SHP77 treated with DMSO at 0.1 percent for 48 hours (cell line): ENCODE measurements around the gene ARID1A.
"Not testable (repeated sequence)": the region's sequence is repeated elsewhere in the genome, so short reads cannot be mapped to it uniquely, and the experiment has no call there.

Source experiments
- DNase-seq: peaks from one replicate; lab custom pipeline; 2025; lab: John Stamatoyannopoulos, UW

ARID1A gene

DNA sequence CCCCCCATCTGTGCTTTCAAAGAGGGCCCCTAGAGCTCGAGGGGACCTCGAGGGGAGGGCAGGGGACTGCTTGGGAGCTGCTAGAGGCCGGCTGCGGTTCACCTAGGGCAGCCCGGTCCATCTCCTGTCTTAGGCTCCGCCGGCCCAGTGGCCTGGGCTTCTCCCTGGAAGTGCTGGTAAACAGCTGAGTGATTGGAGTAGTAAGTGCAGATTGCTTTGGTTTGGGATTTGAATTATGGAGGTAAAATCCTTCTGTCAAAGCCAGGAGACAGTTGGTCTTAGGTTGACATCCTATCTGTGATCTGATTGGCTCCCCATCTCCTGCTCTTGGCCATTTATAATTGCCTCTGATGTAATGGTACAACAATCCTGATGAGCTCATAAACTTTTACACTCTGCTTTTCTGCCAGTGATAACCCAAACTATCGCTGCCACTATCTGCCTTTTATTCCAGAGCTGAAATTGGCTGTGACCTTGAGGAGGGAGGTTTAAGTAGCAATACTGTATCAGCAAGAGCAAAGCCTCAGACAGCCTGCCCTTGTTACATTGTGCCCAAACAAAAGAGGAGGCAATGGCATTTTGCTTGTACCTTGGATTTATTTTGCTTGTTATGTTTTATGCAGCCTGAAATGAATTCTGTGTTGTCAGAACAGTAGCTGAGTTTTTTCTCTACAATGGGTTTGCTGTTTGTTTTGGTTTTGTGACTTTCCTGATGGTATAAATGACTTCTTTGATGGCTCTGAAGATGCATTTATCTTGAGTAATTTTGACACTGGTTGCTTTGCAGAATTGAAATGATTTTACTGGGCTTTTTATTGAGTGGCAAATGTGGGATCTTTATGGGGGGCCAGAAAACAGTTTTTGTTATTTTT lies 2.4 kb downstream of the ARID1A start:
- peak; percentile 66 for DNase-seq

GRCh38 chr1:26700711-26701110 lies 4.9 kb downstream of the ARID1A start:
- no peak for DNase-seq

DNA sequence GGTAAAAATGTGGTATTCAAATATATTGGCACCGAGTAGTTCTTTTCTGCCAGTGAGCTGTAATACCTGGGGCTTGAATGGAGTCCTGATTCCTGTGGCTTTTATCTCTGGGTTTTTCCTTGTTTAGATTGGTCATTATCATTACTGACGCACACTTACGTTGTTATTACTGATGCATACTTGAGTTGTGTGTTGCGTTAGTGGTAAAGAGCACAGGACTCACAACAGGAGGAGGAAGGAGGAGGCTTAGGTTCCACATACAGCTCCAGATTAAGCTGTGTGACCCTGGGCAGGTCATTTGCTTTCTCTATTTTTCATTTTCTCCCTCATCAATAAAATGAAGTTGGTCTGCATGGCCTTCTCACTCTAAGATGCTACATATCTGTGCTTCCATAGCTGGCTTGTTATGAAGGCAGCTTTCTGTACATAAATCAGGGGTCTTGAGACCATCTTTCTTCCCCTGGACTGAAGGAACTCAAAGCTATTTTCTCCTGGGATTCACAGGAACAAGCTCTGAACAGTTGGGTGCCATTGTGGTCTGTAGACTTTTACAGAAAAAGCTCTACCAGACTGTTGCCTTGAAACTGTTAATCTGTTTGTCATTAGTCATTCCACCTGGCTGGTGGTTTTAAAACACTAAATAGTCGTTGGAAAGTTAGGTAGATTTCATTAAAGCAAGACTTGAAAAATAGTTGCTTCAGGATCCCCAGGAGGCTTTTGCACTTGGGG lies 5.6 kb downstream of the ARID1A start:
- DNase-seq, result no peak

GRCh38 chr1:26701995-26702679 lies 6.3 kb downstream of the ARID1A start:
- DNase-seq, result no peak

GRCh38 chr1:26702680-26703038 lies 6.8 kb downstream of the ARID1A start:
- no peak for DNase-seq

GRCh38 chr1:26703478-26703877 lies 7.7 kb downstream of the ARID1A start:
- no peak for DNase-seq

- no peak for DNase-seq
Measured at GRCh38 chr1:26704629-26705028, 8.8 kb downstream of the ARID1A start.

- DNase-seq, result not testable (repeated sequence)
Measured at GRCh38 chr1:26705227-26705626, 9.4 kb downstream of the ARID1A start.

GRCh38 chr1:26705788-26706311 lies 10.0 kb downstream of the ARID1A start:
- no peak for DNase-seq

DNA sequence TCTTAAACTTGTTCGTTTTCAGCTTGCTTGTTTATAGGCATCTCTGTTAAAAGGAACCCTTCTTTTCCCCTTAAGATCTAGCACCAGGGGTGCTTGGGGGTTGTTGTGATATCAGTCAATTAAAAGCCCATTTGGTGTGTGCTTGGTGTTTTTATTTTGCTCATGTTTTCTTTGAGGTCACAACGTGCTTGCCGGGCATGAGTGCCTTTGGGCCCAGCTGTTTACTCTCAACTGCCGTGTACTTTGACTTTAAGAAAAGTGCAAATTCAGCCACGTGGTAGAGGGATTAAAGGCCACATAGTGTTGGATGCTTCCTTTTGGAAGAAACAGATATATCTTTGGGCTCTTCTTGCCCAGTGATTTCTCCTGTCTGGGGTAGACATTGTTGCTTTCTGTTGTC lies 10.5 kb downstream of the ARID1A start:
- DNase-seq, result no peak

GRCh38 chr1:26710811-26711210 lies 15.0 kb downstream of the ARID1A start:
- DNase-seq, result no peak

- DNase-seq, result no peak
Measured at GRCh38 chr1:26711777-26712176, 16.0 kb downstream of the ARID1A start.

- no peak for DNase-seq
Measured at GRCh38 chr1:26717017-26717491, 21.2 kb downstream of the ARID1A start.

DNA sequence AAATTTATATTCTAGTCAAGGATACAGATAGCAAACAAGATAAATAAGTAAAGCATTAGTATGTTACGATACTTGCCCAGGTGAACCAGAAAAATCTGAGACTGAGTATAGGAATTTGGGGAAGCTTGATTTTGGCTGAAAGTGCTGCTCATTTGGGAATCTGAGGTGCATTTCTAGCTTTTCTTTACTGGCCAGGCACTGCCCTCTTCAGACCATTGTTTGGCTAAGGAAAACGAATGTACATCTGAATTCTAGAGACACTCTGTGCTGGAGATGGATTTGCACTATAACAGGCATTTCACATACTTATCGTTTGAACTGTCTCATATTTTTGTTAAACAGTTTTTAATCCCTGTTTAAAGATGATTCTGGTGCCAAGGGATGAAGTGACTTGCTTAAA lies 23.4 kb downstream of the ARID1A start:
- DNase-seq, result no peak

GRCh38 chr1:26721669-26722355 lies 26.0 kb downstream of the ARID1A start:
- no peak for DNase-seq

DNA sequence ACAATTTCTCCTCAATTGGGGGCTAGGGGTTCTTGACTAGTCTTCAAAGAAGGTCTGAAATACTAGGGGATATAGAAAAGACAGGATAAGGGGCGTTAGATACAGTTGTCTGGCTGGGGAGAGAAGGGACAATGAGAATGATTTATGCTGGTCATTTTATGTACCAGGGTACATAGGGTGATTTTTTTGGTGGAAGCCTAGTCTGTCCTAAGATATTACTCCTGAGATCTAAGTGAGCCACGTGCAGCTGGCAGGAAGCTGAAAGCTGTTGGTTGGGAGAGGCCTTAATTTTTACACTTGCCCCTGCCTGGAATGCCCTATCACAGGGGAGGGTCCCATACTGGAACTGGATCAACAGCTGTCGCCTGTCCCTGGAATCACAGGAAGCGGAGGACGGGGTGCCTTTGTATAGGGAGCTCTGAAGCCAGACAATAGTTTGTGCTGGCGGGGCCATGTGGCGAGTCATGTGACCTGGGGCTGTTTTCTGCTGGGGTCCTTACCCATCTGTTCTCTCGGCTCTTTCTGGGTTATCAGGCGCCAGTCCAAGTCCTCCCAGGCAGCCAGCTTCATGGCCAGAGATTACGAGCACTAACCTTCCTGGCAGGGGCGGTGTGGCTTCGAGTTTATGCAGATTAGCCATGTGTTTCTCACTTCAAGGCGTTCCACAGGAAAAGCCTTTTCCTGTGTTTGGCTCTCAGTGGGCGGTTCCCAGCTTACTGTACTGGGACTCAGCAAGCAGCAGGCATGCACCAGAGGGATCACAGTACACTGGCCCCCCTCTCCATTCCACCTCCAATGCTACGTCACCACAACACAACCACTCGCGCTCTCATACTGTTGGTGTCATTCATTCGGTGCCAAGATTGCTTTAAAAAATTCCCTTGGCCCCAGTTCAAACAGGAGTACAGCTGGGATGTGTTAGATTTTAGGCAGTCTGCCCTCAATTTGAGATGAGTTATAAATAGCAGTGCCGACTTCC lies 27.5 kb downstream of the ARID1A start:
- peak; percentile 68 for DNase-seq

DNA sequence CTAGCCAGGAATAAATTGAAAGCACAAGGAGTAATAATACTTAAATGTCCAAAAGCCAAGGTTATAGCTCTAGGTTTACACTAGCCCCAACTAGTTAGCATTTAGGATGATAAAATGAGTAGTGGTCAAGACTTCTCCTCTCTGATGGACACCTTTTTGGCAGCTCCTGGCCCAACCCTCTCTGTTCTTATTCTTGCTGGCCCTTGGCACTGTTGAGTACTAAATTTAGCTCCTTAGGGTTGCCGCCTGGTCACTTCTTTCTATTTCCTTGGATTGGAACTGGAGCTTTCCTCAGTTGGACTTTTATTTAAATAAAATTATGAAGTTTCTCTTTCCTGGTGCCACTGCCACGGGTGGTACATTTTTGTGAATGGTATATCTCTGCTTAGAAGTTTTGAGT lies 28.3 kb downstream of the ARID1A start:
- DNase-seq, result no peak

DNA sequence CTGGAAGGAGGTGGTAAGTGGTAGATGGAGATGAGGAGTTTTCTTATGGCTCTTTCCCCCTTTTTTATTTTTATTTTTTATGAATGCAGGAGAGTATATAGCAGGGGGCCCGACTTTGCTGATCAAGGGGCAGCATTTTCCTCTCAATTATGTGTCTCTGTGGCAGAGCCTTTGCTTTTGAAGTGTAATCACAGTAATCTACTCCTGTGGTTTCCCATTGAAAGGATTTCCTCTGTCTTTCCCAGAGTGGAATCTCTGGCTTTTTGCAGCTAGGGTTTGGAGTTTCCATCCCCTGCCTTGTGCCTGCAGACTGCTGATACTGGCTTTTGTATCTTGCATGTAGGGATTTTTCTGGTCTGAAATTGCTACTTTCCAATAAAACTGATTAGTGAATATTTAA lies 29.1 kb downstream of the ARID1A start:
- no peak for DNase-seq

DNA sequence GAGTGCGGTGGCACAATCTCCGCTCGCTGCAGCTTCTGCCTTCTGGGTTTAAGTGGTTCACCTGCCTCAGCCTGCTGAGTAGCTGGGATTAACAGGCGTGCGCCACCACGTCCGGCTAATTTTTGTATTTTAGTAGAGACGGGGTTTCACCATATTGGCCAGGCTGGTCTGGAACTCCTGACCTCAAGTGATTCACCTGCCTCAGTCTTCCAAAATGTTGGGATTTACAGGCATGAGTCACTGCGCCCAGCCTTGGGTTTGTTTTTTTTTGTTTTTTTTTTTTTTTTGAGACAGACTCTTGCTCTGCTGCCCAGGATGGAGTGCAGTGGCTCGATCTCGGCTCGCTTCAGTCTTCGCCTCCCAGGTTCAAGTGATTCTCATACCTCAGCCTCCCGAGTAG lies 30.1 kb downstream of the ARID1A start:
- DNase-seq, result not testable (repeated sequence)

DNA sequence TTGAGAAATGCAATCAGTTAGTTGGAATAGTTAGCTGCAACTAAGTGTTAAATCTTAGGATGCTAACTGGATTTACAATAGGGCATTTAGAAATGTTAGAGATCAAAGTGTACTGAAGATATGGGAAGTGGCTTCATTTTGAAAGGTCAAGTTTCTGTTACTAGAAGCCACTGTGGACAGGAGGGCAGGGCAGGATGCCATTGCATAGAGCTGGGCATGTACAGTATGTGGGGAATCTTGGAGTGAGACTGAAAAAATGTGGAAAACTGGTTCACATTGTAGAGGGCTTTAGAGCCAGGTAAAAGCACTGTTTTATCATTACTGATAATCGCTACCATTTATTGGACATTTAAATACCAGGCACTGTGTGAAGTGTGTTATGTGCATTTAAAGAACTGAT lies 31.0 kb downstream of the ARID1A start:
- DNase-seq, result no peak

DNA sequence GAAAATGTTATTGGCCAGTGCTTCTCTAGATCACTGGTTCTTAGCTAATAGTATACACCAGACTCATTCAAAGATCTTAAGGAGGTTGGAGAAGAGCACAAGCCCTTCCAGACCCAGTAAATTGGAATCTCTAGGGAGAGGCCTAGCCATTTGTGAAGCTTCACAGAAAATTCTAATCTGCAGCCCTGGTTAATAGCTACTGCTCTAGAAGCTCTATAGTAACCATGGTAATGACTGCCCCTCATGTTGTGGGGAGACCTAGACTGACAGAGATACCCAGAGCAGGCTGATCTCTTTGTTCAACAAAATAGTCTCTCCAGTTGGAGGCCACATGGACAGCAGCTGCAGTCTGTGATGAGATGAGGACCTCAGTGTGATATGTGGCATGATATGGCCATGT lies 31.7 kb downstream of the ARID1A start:
- DNase-seq, result no peak
